Lower leg skin (tissue), 4 donors: ENCODE results near the gene SPAG7. TPM values are rescaled to one million over a fixed set of nuclear protein-coding genes. Genes with fewer than 3 reads are reported as not detected.

ENCODE experiments used
- DNase-seq, 2 donors: peaks; one replicate each; pipeline ENCODE4 v3.0.0-alpha.2; 2019; ENCODE audit warnings: low spot score in 2 of 2
- H3K4me3 ChIP-seq: fragments of 200-600 bp; sonication (generic); 2 replicates; pipeline ENCODE4 v1.5.1; 2017; ENCODE audit warnings: mild to moderate bottlenecking, low read depth; ENCODE audit not compliant: poor library complexity, severe bottlenecking
- CTCF ChIP-seq, 3 donors: fragments of 450-650 bp; IDR thresholded peaks; one replicate each; pipeline ENCODE4 v1.5.1; 2016; ENCODE audit warnings: antibody characterized with exemption in 3 of 3, mild to moderate bottlenecking in 3 of 3, moderate library complexity in 2 of 3
- POLR2A ChIP-seq, 2 donors: fragments of 450-650 bp; IDR thresholded peaks; one replicate each; pipeline ENCODE4 v1.6.1; 2016 to 2017; ENCODE audit warnings: antibody characterized with exemption in 2 of 2, mild to moderate bottlenecking in 1 of 2, moderate library complexity in 1 of 2
- WGBS, 2 donors: methylation state at CpG; one replicate each; pipeline ENCODE4 v1.1.5; 2018; 5-methylcytosine and 5-hydroxymethylcytosine counted together
- intact Hi-C: fragments of 100-400 bp; cut with DNase I; formaldehyde crosslinking; loops from one replicate; pipeline ENCODE4 v1.15.0; 2023; ENCODE audit warnings: low total_unique reads
- total RNA-seq, 4 donors: library from RNA; depleted of rRNA; stranded (reverse); fragments of >200 nt; gene quantifications; one replicate each; pipeline ENCODE4 v1.1.0, GENCODE V29; 2016

SPAG7 gene
- total RNA-seq, 4 donors from 2014 or later = 35.1 to 64.0 (median 51.7) TPM

- TF ChIP-seq CTCF (IDR thresholded peaks at IDR 0.05) (no peak), POLR2A (IDR thresholded peaks at IDR 0.05) (no peak)
- 23% methylated on average over 16 of the region's 16 CpGs for WGBS, 2 donors
- H3K4me3 ChIP-seq = no peak overlapping the region
- DNase-seq = no peak
- intact Hi-C loops = no loop called here
Observed at GRCh38 chr17:4946312-4946976, 21.2 kb downstream of the SPAG7 start.

- 21 to 29% methylated on average over 4 of the region's 4 CpGs for WGBS, 2 donors
- no peak for DNase-seq
- TF ChIP-seq POLR2A (IDR thresholded peaks at IDR 0.05) = no peak
- no peak for TF ChIP-seq CTCF (IDR thresholded peaks at IDR 0.05)
- no peak overlapping the region for H3K4me3 ChIP-seq
- intact Hi-C loops = no loop called here
Observed at GRCh38 chr17:4945944-4946280, 21.7 kb downstream of the SPAG7 start.

- TF ChIP-seq CTCF (IDR thresholded peaks at IDR 0.05) (no peak), POLR2A (IDR thresholded peaks at IDR 0.05) (no peak)
- intact Hi-C loops = no loop called here
- peak; percentile 88 to 96 for DNase-seq
- H3K4me3 ChIP-seq = no peak overlapping the region
- 24 to 32% methylated on average over 7 of the region's 7 CpGs for WGBS, 2 donors
Observed at GRCh38 chr17:4945176-4945943, 22.3 kb downstream of the SPAG7 start.

GRCh38 chr17:4944554-4945175 is 23.0 kb downstream of the SPAG7 start:
- 60 to 61% methylated on average over 8 of the region's 8 CpGs for WGBS, 2 donors
- H3K4me3 ChIP-seq = no peak overlapping the region
- DNase-seq = no peak
- intact Hi-C loops = no loop called here
- TF ChIP-seq POLR2A (IDR thresholded peaks at IDR 0.05) (no peak), CTCF (IDR thresholded peaks at IDR 0.05) (no peak)

- H3K4me3 ChIP-seq = no peak overlapping the region
- TF ChIP-seq POLR2A (IDR thresholded peaks at IDR 0.05) (no peak), CTCF (IDR thresholded peaks at IDR 0.05) (no peak)
- intact Hi-C loops = no loop called here
- 22 to 23% methylated on average over 3 of the region's 3 CpGs for WGBS, 2 donors
- no peak for DNase-seq
Observed at GRCh38 chr17:4944163-4944553, 23.5 kb downstream of the SPAG7 start.
